Measurements from ENCODE around the gene ADAM12. TPM values are rescaled to one million over a fixed set of nuclear protein-coding genes. Genes with fewer than 3 reads are reported as not detected.

Gene ADAM12
- total RNA-seq, 4 donors from 2014 or later, result 0.78 to 10.5 (median 1.2) TPM

DNA sequence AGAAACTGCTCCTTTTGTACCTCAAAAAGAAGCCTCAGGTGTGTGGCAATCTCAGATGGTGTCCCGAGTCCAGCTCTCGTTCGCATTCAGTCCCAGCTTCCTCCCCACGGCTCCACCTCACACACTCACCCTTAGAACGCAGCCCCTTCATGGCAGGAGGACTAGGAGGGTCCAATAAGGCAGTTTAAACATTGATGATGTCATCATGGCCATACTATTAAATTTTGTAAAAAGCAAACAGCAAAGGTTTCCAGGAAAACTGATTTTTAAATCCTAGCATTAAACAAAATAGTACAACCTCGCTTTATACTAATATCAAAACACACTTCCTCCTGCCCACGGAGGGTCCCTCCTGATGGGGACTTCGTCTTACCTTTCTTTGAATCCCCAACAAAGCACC, 133.0 kb downstream of the ADAM12 start:
- Histone ChIP-seq H3K36me3 (no peaks in the 10 kb centered on the region), H3K9me3 (no peaks in the 10 kb centered on the region), H3K4me3 (no peak overlapping the region), H3K4me1 (peaks cover 0 to 10% (median 0%) of the 10 kb centered on the region in 4 donors), H3K27ac (no peak overlapping the region), H3K27me3 (no peaks in the 10 kb centered on the region)
- no peak for TF ChIP-seq POLR2A (IDR thresholded peaks at IDR 0.05)
- no peak for TF ChIP-seq EP300 (IDR thresholded peaks at IDR 0.05)
- TF ChIP-seq, protein P1, sequence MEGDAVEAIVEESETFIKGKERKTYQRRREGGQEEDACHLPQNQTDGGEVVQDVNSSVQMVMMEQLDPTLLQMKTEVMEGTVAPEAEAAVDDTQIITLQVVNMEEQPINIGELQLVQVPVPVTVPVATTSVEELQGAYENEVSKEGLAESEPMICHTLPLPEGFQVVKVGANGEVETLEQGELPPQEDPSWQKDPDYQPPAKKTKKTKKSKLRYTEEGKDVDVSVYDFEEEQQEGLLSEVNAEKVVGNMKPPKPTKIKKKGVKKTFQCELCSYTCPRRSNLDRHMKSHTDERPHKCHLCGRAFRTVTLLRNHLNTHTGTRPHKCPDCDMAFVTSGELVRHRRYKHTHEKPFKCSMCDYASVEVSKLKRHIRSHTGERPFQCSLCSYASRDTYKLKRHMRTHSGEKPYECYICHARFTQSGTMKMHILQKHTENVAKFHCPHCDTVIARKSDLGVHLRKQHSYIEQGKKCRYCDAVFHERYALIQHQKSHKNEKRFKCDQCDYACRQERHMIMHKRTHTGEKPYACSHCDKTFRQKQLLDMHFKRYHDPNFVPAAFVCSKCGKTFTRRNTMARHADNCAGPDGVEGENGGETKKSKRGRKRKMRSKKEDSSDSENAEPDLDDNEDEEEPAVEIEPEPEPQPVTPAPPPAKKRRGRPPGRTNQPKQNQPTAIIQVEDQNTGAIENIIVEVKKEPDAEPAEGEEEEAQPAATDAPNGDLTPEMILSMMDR (IDR thresholded peaks at IDR 0.05), result no peak
- no peak for DNase-seq (ENCODE audit: low spot score in 2 of 2)
- 93 to 94% methylated on average over 8 of the region's 8 CpGs for WGBS, 2 donors

DNA sequence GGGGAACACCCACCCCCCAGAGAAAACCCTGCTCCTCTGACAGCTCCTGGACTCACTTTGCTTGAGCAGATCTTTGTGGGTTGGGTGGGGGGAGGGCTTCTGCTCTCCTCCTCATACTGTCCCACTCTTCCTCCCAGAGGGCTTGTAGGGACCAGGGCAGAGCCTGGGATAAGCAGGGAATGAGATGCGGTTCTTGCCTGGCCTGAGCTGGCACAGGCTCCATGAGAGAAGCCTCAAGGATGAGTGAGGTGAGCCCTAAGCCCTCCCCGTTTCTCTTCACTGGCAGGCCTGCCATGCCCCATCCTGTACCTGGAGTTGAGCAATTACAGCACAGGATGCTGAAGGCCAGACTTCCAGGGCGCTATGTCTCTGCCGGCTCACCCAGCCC, 134.7 kb downstream of the ADAM12 start:
- H3K9me3 ChIP-seq, result no peaks in the 10 kb centered on the region
- TF ChIP-seq, protein P1 (IDR thresholded peaks at IDR 0.05), result no peak
- TF ChIP-seq EP300 (IDR thresholded peaks at IDR 0.05) (no peak), POLR2A (IDR thresholded peaks at IDR 0.05) (no peak)
- DNase-seq (ENCODE audit: low spot score in 2 of 2), result no peak
- H3K4me3 ChIP-seq, result no peak overlapping the region
- no peaks in the 10 kb centered on the region for H3K36me3 ChIP-seq
- 82 to 95% methylated on average over 3 to 4 of the region's 4 CpGs for WGBS, 2 donors
- no peaks in the 10 kb centered on the region for H3K27me3 ChIP-seq
- H3K27ac ChIP-seq, result peak overlapping the region in 1 of 4 donors; percentile 36
- peaks cover 0 to 10% (median 0%) of the 10 kb centered on the region in 4 donors for H3K4me1 ChIP-seq

DNA sequence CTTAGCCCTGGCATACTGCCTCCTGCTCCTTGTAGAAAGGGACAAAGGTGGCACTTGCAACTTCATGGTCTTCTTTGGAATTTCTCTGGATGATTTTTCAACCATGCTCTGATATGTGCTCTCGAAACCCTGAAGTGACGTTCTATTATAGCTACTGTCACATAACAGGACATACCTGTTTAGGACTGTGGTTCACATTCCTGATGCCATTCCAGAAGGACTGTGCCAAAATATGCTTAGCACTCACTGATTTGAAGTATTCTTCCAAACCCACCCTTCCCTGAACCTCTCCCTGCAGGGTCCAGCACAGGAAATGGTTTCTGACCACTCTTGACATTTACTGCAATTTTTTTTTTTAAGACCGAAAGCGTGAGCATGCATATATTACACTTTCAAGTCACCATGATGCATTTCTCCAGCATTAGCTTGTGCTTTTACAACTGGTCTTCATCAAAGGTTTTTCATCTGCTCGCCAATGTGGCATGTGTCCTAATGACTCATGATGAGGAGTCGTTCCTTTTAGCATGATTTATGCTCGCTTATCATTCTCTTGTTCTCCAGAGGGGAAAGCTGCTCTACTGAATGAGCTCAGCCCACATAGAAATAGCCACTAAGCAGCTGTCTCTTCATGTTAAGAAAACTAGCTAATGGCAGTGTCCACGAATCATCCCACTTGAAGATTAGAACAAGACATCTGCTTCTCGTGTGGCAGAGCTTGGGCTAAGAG, 135.2 kb downstream of the ADAM12 start:
- TF ChIP-seq EP300 (IDR thresholded peaks at IDR 0.05) (peak in 1 of 2 donors; percentile 56), POLR2A (IDR thresholded peaks at IDR 0.05) (no peak)
- TF ChIP-seq, protein P1 (IDR thresholded peaks at IDR 0.05), result no peak
- 53 to 60% methylated on average over 9 of the region's 9 CpGs for WGBS, 2 donors
- peaks cover 0 to 10% (median 0%) of the 10 kb centered on the region in 4 donors for H3K4me1 ChIP-seq
- peak overlapping the region in 1 of 4 donors; percentile 36 for H3K27ac ChIP-seq
- no peak overlapping the region for H3K4me3 ChIP-seq
- H3K36me3 ChIP-seq, result no peaks in the 10 kb centered on the region
- no peaks in the 10 kb centered on the region for H3K9me3 ChIP-seq
- no peaks in the 10 kb centered on the region for H3K27me3 ChIP-seq
- DNase-seq (ENCODE audit: low spot score in 2 of 2), result peak in 1 of 2 donors; percentile 51

DNA sequence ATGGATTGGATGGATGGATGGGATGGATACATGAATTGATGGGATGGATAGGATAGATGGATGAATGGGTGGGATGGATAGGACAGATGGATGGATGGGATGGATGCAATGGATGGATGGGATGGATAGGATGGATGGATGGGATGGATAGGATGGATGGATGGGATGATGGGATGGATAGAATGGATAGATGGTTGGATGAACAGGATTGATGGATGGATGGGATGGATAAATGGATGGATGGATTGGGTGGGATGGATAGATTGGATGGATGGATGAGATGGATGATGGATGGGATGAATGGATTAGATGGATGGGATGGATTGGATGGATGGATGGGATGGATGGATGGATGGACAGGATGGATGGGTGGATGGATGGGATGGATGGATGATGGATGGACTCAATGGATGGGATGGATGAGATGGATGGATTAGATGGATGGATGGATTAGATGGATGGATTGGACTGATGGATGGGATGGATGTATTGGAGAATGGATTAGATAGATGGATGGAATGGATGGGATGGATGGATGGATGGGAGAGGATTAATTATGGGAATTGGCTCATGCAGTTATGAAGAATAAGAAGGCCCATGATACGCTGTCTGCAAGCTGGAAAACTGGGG, 136.4 kb downstream of the ADAM12 start:
- Histone ChIP-seq H3K27ac (no peak overlapping the region), H3K4me3 (no peak overlapping the region), H3K4me1 (peaks cover 0 to 10% (median 0%) of the 10 kb centered on the region in 4 donors), H3K36me3 (no peaks in the 10 kb centered on the region), H3K27me3 (no peaks in the 10 kb centered on the region), H3K9me3 (no peaks in the 10 kb centered on the region)
- no peak for DNase-seq (ENCODE audit: low spot score in 2 of 2)
- TF ChIP-seq, protein P1 (IDR thresholded peaks at IDR 0.05), result no peak
- TF ChIP-seq POLR2A (IDR thresholded peaks at IDR 0.05), result no peak
- no peak for TF ChIP-seq EP300 (IDR thresholded peaks at IDR 0.05)
- WGBS, 2 donors, result 95 to 100% methylated on average over 1 of the region's 1 CpG
